Astrocyte (in vitro differentiated cells and primary cell): ENCODE measurements around the gene C10orf105.

Experiments used
- EZH2 ChIP-seq: IDR thresholded peaks from 2 replicates; pipeline ENCODE4 v1.6.1; 2012; ENCODE audit warnings: mild to moderate bottlenecking, low read length, inconsistent platforms; ENCODE audit not compliant: insufficient read depth
- TF ChIP-seq, protein P1 (sequence below): IDR thresholded peaks from 2 replicates; pipeline ENCODE4 v1.5.1; 2011; ENCODE audit warnings: low read depth, mild to moderate bottlenecking, inconsistent platforms, low read length, moderate library complexity; ENCODE audit not compliant: insufficient read depth

DNA sequence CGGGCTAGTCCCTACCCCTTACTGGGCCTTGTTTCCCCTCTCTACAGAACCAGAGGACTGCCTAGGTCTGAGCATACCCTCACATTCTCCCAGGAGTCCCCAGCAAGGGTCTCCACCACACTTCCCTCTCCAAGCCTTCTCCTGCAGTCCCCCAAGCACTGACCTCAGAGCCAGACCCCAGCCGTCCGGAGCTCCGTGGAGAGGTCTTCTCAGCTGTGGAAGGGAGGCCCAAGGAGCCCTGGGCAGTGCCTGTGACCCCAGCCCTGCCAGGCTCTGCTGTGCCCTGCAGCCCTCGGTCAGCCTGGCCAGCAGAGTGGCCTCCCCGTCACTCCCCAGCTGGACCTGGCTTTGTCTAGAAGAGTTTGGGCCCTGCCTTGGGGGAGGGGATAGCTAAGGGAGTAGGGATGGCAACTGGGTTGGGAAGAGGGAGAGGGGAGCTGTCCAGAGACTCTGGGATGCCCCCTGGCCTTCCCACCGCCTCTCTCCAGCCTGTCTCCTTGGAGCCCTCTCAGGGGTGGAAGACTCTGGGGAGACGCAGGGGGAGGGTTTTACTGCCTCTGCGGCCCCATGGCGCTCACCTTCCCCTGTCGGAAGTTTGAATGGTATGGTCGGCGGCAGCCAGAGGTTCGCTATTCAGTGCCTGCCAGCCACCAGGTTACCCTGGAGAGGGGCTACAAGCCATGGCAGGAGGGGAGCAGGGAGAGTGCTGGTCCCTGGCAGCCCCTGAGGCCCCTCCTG is at the start of gene C10orf105:
- TF ChIP-seq, protein P1, sequence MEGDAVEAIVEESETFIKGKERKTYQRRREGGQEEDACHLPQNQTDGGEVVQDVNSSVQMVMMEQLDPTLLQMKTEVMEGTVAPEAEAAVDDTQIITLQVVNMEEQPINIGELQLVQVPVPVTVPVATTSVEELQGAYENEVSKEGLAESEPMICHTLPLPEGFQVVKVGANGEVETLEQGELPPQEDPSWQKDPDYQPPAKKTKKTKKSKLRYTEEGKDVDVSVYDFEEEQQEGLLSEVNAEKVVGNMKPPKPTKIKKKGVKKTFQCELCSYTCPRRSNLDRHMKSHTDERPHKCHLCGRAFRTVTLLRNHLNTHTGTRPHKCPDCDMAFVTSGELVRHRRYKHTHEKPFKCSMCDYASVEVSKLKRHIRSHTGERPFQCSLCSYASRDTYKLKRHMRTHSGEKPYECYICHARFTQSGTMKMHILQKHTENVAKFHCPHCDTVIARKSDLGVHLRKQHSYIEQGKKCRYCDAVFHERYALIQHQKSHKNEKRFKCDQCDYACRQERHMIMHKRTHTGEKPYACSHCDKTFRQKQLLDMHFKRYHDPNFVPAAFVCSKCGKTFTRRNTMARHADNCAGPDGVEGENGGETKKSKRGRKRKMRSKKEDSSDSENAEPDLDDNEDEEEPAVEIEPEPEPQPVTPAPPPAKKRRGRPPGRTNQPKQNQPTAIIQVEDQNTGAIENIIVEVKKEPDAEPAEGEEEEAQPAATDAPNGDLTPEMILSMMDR: no peak
- TF ChIP-seq EZH2: no peak
